GM21825 (cell line): ENCODE results near the gene CDC7.
A peak's percentile ranks its signal among the peaks of the same experiment; 100 is the strongest.
"Not testable (repeated sequence)": the region's sequence is repeated elsewhere in the genome, so short reads cannot be mapped to it uniquely, and the experiment has no call there.

Experiments
- ATAC-seq: cut with Tn5 transposase; IDR thresholded peaks from one replicate; pipeline ENCODE4 v1.9.1; 2021; ENCODE audit warnings: mild to moderate bottlenecking, moderate library complexity; ENCODE audit not compliant: unreplicated experiment

The CDC7 gene

GRCh38 chr1:91500756-91501522, at the start of gene CDC7:
CDC7 (plus strand) TSS chr1:91500851; CDS start chr1:91501717, 866 bp downstream.
- ATAC-seq: peak; percentile 75

- no peak for ATAC-seq
Measured at GRCh38 chr1:91454136-91454535, 46.5 kb upstream of the CDC7 start.

GRCh38 chr1:91455334-91455733, 45.3 kb upstream of the CDC7 start:
- ATAC-seq: no peak

GRCh38 chr1:91455896-91456295, 44.8 kb upstream of the CDC7 start:
- ATAC-seq: no peak

- ATAC-seq: not testable (repeated sequence)
Measured at GRCh38 chr1:91465350-91465749, 35.3 kb upstream of the CDC7 start.

GRCh38 chr1:91476533-91477217, 24.0 kb upstream of the CDC7 start:
- ATAC-seq: no peak

- no peak for ATAC-seq
Measured at GRCh38 chr1:91487469-91487868, 13.2 kb upstream of the CDC7 start.

- ATAC-seq: no peak
Measured at GRCh38 chr1:91490501-91490900, 10.2 kb upstream of the CDC7 start.

GRCh38 chr1:91498035-91498434, 2.6 kb upstream of the CDC7 start:
- no peak for ATAC-seq

- no peak for ATAC-seq
Measured at GRCh38 chr1:91498498-91499245, 2.0 kb upstream of the CDC7 start.

GRCh38 chr1:91499346-91499745, 1.3 kb upstream of the CDC7 start:
- no peak for ATAC-seq

GRCh38 chr1:91499904-91500755, 521 bp upstream of the CDC7 start:
- ATAC-seq: peak; percentile 4

GRCh38 chr1:91501523-91501851, 836 bp downstream of the CDC7 start:
- ATAC-seq: peak; percentile 15

- ATAC-seq: no peak
Measured at GRCh38 chr1:91501971-91502671, 1.5 kb downstream of the CDC7 start.

GRCh38 chr1:91502672-91503184, 2.1 kb downstream of the CDC7 start:
- ATAC-seq: no peak

GRCh38 chr1:91503332-91503900, 2.8 kb downstream of the CDC7 start:
- ATAC-seq: no peak

GRCh38 chr1:91503975-91504530, 3.4 kb downstream of the CDC7 start:
- ATAC-seq: no peak

- ATAC-seq: no peak
Measured at GRCh38 chr1:91505086-91505485, 4.4 kb downstream of the CDC7 start.

GRCh38 chr1:91506071-91506470, 5.4 kb downstream of the CDC7 start:
- no peak for ATAC-seq
